ENCODE measurements around the gene ATP11A. TPM values are rescaled to one million over a fixed set of nuclear protein-coding genes. Genes with fewer than 3 reads are reported as not detected.

ATP11A gene
- total RNA-seq, 1 experiment from 2014 or later = 41.2 TPM

DNA sequence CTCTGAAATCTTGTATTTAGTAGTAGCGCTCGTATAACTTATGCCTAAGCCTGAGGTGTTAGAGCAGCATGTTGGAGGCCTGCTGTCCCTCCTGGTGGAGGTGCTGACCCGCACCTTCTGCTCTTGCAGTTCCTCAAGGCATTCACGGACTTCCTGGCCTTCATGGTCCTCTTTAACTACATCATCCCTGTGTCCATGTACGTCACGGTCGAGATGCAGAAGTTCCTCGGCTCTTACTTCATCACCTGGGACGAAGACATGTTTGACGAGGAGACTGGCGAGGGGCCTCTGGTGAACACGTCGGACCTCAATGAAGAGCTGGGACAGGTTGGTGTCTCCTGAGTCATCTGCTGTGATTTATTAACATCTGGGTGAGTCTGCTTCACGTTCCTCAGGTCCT, 136.7 kb downstream of the ATP11A start:
- Mint-ChIP-seq H3K4me3 (ENCODE audit: unreplicated experiment) (no peak overlapping the region), H3K27ac (ENCODE audit: low read depth, unreplicated experiment) (no peak overlapping the region), H3K27me3 (ENCODE audit: insufficient read depth, unreplicated experiment) (no peaks in the 10 kb centered on the region), H3K9me3 (ENCODE audit: unreplicated experiment) (no peaks in the 10 kb centered on the region), H3K4me1 (ENCODE audit: insufficient read depth, unreplicated experiment) (no peaks in the 10 kb centered on the region), H3K36me3 (ENCODE audit: insufficient read depth, unreplicated experiment) (peaks cover 33% of the 10 kb centered on the region)
- intact Hi-C loops (cut with micrococcal nuclease) = no loop called here
- CTCF ChIA-PET = no interaction called here
- no TSS peak for BruUV-seq (replicated peaks)
- DNase-seq (ENCODE audit: unreplicated experiment) = no peak
- POLR2A ChIA-PET = no interaction called here
- TF ChIP-seq, protein P1, sequence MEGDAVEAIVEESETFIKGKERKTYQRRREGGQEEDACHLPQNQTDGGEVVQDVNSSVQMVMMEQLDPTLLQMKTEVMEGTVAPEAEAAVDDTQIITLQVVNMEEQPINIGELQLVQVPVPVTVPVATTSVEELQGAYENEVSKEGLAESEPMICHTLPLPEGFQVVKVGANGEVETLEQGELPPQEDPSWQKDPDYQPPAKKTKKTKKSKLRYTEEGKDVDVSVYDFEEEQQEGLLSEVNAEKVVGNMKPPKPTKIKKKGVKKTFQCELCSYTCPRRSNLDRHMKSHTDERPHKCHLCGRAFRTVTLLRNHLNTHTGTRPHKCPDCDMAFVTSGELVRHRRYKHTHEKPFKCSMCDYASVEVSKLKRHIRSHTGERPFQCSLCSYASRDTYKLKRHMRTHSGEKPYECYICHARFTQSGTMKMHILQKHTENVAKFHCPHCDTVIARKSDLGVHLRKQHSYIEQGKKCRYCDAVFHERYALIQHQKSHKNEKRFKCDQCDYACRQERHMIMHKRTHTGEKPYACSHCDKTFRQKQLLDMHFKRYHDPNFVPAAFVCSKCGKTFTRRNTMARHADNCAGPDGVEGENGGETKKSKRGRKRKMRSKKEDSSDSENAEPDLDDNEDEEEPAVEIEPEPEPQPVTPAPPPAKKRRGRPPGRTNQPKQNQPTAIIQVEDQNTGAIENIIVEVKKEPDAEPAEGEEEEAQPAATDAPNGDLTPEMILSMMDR (IDR thresholded peaks at IDR 0.05; ENCODE audit: unreplicated experiment) = no peak

DNA sequence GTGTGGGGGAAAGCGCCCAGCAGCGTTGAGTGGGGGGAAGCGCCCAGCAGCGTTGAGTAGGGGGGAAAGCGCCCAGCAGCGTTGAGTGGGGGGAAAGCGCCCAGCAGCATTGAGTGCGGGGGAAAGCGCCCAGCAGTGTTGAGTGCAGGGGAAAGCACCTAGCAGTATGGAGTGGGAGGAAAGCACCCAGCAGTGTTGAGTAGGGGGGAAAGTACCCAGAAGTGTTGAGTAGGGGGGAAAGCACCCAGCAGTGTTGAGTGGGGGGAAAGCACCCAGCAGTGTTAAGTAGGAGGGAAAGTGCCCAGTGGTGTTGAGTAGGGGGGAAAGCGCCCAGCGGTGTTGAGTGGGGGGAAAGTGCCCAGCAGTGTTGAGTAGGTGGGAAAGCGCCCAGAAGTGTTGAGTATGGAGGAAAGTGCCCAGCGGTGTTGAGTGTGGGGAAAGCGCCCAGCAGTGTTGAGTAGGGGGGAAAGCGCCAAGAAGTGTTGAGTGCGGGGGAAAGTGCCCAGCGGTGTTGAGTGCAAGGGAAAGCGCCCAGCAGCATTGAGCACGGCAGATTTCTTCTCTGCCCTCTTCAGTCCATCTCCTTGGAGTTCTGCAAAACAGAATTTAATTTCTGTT, 138.4 kb downstream of the ATP11A start:
- H3K4me1 Mint-ChIP-seq (ENCODE audit: insufficient read depth, unreplicated experiment) = no peaks in the 10 kb centered on the region
- POLR2A ChIA-PET = no interaction called here
- intact Hi-C loops (cut with micrococcal nuclease) = no loop called here
- no peaks in the 10 kb centered on the region for H3K9me3 Mint-ChIP-seq (ENCODE audit: unreplicated experiment)
- DNase-seq (ENCODE audit: unreplicated experiment) = no peak
- H3K4me3 Mint-ChIP-seq (ENCODE audit: unreplicated experiment) = no peak overlapping the region
- CTCF ChIA-PET = no interaction called here
- no peaks in the 10 kb centered on the region for H3K27me3 Mint-ChIP-seq (ENCODE audit: insufficient read depth, unreplicated experiment)
- H3K27ac Mint-ChIP-seq (ENCODE audit: low read depth, unreplicated experiment) = no peak overlapping the region
- BruUV-seq (replicated peaks) = no TSS peak
- H3K36me3 Mint-ChIP-seq (ENCODE audit: insufficient read depth, unreplicated experiment) = peaks cover 38% of the 10 kb centered on the region
- TF ChIP-seq, protein P1 (IDR thresholded peaks at IDR 0.05; ENCODE audit: unreplicated experiment) = no peak

DNA sequence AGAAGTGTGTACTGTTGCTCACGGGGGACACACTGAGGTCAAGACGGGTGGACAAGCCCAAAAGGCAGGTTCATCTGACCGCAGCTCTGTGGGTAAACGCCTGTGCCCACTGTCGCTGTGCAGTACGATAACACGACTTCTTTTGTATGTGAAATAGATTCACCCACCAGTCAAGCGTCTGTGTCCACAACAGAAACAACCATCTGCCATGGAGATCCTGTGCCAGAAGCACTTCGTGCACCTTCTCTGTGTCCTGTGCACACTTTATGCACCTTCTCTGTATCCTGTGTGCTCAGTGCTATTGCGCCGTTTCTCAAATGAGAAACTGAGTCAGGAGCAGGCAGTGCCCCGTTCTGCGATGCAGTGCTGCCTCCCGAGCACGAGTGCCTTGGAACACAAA, 138.9 kb downstream of the ATP11A start:
- H3K4me3 Mint-ChIP-seq (ENCODE audit: unreplicated experiment) = no peak overlapping the region
- intact Hi-C loops (cut with micrococcal nuclease) = no loop called here
- H3K9me3 Mint-ChIP-seq (ENCODE audit: unreplicated experiment) = no peaks in the 10 kb centered on the region
- no peaks in the 10 kb centered on the region for H3K27me3 Mint-ChIP-seq (ENCODE audit: insufficient read depth, unreplicated experiment)
- POLR2A ChIA-PET = interaction anchor here (1.0 kb wide), 2 partner anchors 10 to 117 kb away, joined by 3 read pairs; no protein-coding TSS in a partner anchor
- no peak overlapping the region for H3K27ac Mint-ChIP-seq (ENCODE audit: low read depth, unreplicated experiment)
- CTCF ChIA-PET = no interaction called here
- TF ChIP-seq, protein P1 (IDR thresholded peaks at IDR 0.05; ENCODE audit: unreplicated experiment) = no peak
- peaks cover 42% of the 10 kb centered on the region for H3K36me3 Mint-ChIP-seq (ENCODE audit: insufficient read depth, unreplicated experiment)
- no peak for DNase-seq (ENCODE audit: unreplicated experiment)
- BruUV-seq (replicated peaks) = no TSS peak
- no peaks in the 10 kb centered on the region for H3K4me1 Mint-ChIP-seq (ENCODE audit: insufficient read depth, unreplicated experiment)

DNA sequence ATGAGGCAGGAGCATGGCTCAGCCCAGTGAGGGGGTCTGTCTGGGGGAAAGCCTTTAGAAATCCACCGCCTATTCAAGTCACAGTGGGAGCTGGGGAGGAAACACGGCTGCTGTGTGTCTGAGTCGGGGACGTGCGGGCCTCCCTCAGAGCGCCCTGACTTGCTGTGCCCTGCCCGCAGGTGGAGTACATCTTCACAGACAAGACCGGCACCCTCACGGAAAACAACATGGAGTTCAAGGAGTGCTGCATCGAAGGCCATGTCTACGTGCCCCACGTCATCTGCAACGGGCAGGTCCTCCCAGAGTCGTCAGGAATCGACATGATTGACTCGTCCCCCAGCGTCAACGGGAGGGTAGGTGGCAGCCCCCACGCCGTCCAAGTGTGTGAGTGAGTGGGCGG, 141.4 kb downstream of the ATP11A start:
- TF ChIP-seq, protein P1 (IDR thresholded peaks at IDR 0.05; ENCODE audit: unreplicated experiment) = no peak
- H3K27ac Mint-ChIP-seq (ENCODE audit: low read depth, unreplicated experiment) = no peak overlapping the region
- H3K4me1 Mint-ChIP-seq (ENCODE audit: insufficient read depth, unreplicated experiment) = no peaks in the 10 kb centered on the region
- BruUV-seq (replicated peaks) = no TSS peak
- H3K27me3 Mint-ChIP-seq (ENCODE audit: insufficient read depth, unreplicated experiment) = no peaks in the 10 kb centered on the region
- CTCF ChIA-PET = no interaction called here
- no peaks in the 10 kb centered on the region for H3K9me3 Mint-ChIP-seq (ENCODE audit: unreplicated experiment)
- peaks cover 46% of the 10 kb centered on the region for H3K36me3 Mint-ChIP-seq (ENCODE audit: insufficient read depth, unreplicated experiment)
- no peak overlapping the region for H3K4me3 Mint-ChIP-seq (ENCODE audit: unreplicated experiment)
- intact Hi-C loops (cut with micrococcal nuclease) = no loop called here
- no peak for DNase-seq (ENCODE audit: unreplicated experiment)
- POLR2A ChIA-PET = no interaction called here

Data from MCF 10A (cell line).